GM18858 (cell line): ENCODE data around the gene ABCG1.

Experiments
- ATAC-seq: cut with Tn5 transposase; IDR thresholded peaks from one replicate; pipeline ENCODE4 v1.9.1; 2021; ENCODE audit not compliant: unreplicated experiment

The ABCG1 gene

GRCh38 chr21:42343101-42343500 is 124.2 kb downstream of the ABCG1 start:
- no peak for ATAC-seq

GRCh38 chr21:42343556-42343955 is 124.6 kb downstream of the ABCG1 start:
- ATAC-seq, result no peak

- no peak for ATAC-seq
These were observed 125.1 kb downstream of the ABCG1 start for GRCh38 chr21:42343963-42344510.

GRCh38 chr21:42344631-42345030 is 125.7 kb downstream of the ABCG1 start:
- ATAC-seq, result no peak

GRCh38 chr21:42346441-42346840 is 127.5 kb downstream of the ABCG1 start:
- no peak for ATAC-seq
